ENCODE results near the gene DCUN1D2.
A peak's percentile ranks its signal among the peaks of the same experiment; 100 is the strongest.

DCUN1D2 gene

GRCh38 chr13:113412440-113412839 is 78.1 kb downstream of the DCUN1D2 start:
- no peak for DNase-seq (ENCODE audit: low read depth)
- TF ChIP-seq CTCF (IDR thresholded peaks at IDR 0.05; ENCODE audit: control insufficient read depth, insufficient read depth, low read depth, low read length, missing control alignments): no peak
- no peak overlapping the region for H3K4me3 ChIP-seq (ENCODE audit: control insufficient read depth, low read depth, low read length)

DNA sequence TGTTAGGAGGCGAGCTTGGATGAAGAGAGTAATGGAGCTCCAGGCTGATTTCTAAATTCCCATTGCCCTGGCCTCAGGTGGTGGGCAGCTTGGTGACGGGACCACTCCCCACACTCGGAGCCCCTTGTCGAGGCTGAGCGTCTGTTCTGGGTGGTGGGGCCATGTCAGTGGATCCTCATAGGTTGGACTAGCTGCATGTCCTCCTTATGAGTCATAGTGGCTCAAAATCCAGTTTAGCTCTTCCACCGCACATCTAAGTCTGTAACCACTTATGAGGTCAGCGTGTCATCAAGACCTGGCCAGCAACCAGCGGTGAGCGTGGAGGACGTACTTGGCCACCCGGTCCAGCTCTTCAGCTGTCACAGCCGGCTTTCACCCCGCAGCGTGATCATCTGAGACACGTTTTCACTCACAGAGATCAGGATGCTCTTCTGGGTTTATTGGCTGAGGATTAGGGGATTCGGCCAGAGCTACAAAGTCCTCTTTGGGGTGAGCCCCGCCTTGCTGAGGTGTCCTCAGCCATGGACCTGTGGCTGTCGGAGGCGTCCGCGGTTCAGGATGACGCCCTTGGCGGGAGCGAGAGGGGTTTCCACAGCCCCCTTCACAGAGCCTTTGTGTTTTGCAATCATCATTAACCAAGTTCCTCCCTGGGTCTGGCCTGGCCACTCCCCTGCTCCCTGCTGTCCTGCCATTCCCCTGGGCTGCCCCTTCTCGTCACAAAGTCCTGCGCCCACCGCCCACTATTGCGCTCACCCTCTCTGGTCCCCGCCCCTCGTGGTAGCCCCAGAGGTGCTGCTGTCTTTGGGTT is 79.1 kb downstream of the DCUN1D2 start:
- peak overlapping the region; percentile 17 for H3K4me3 ChIP-seq (ENCODE audit: control insufficient read depth, low read depth, low read length)
- peak; percentile 91 for DNase-seq (ENCODE audit: low read depth)
- TF ChIP-seq CTCF (IDR thresholded peaks at IDR 0.05; ENCODE audit: control insufficient read depth, insufficient read depth, low read depth, low read length, missing control alignments): no peak

- peak; percentile 45 for DNase-seq (ENCODE audit: low read depth)
- peak overlapping the region; percentile 17 for H3K4me3 ChIP-seq (ENCODE audit: control insufficient read depth, low read depth, low read length)
- TF ChIP-seq CTCF (IDR thresholded peaks at IDR 0.05; ENCODE audit: control insufficient read depth, insufficient read depth, low read depth, low read length, missing control alignments): no peak
These were observed 79.9 kb downstream of the DCUN1D2 start for GRCh38 chr13:113410472-113411201.

GRCh38 chr13:113408562-113408961 is 81.9 kb downstream of the DCUN1D2 start:
- no peak for TF ChIP-seq CTCF (IDR thresholded peaks at IDR 0.05; ENCODE audit: control insufficient read depth, insufficient read depth, low read depth, low read length, missing control alignments)
- H3K4me3 ChIP-seq (ENCODE audit: control insufficient read depth, low read depth, low read length): no peak overlapping the region
- no peak for DNase-seq (ENCODE audit: low read depth)

DNA sequence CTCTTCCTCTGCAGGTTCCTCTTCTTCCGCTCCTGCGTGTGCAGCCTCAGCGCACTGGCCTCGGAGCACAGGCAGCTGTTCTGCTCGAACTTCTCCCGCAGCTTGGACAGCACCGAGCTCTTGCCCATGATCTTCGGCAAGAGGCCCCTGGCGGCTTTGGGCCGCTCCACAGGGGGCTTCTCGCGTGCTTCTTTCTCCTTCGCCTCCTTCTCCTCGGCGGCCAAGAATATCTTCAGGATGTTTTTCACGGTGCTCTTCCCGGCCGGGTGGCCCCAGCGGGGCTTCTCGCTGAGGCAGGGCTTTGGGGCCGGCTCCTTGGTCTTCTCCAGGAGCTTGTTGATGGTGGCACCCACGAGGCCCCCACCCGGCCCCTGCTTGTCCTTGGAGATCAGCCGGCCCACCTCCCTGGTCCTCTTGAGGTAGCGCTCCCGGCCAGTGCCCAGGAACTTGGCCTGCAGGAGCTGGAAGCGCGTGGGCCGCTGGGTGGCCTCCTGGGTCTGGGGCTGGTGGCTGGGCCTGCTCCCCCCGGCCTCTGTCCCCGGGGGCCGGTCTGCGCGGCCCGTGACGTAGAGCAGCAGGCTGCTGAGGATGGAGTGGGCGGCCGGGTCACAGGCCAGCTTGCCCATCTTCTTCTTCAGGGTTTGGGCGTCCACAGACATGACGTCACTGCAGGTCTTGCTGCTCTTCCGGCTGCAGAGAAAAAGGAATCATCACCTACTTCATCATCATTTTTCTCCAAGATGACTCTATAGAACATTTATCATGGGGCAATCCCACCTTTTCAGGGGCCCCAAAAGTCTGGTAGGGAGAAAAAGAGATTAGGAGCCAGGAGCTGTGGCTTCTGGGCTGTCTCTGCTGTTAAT is 82.7 kb downstream of the DCUN1D2 start:
- no peak for DNase-seq (ENCODE audit: low read depth)
- no peak for TF ChIP-seq CTCF (IDR thresholded peaks at IDR 0.05; ENCODE audit: control insufficient read depth, insufficient read depth, low read depth, low read length, missing control alignments)
- no peak overlapping the region for H3K4me3 ChIP-seq (ENCODE audit: control insufficient read depth, low read depth, low read length)

GRCh38 chr13:113407103-113407530 is 83.4 kb downstream of the DCUN1D2 start:
- DNase-seq (ENCODE audit: low read depth): no peak
- no peak overlapping the region for H3K4me3 ChIP-seq (ENCODE audit: control insufficient read depth, low read depth, low read length)
- no peak for TF ChIP-seq CTCF (IDR thresholded peaks at IDR 0.05; ENCODE audit: control insufficient read depth, insufficient read depth, low read depth, low read length, missing control alignments)
